ENCODE results near the gene MAN2B2.

- no peak for TF ChIP-seq CTCF (IDR thresholded peaks at IDR 0.05)
- no peak for TF ChIP-seq POLR2A (IDR thresholded peaks at IDR 0.05)
Measured at GRCh38 chr4:6596948-6597347, 22.0 kb downstream of the MAN2B2 start.
